ENCODE data around the gene TTYH1.

The TTYH1 gene

GRCh38 chr19:54457773-54458647, 42.7 kb downstream of the TTYH1 start:
- no peak overlapping the region for H3K4me3 ChIP-seq (replicated peaks; ENCODE audit: low read depth, low read length)
- H3K36me3 ChIP-seq (ENCODE audit: control insufficient read depth, insufficient read depth, low read length), result peaks cover 77% of the 10 kb centered on the region
- no peak for TF ChIP-seq CTCF (IDR thresholded peaks at IDR 0.05; ENCODE audit: insufficient read depth, low read length, poor library complexity, severe bottlenecking)
- H3K27me3 ChIP-seq (replicated peaks; ENCODE audit: control insufficient read depth, insufficient read depth, low read length), result no peaks in the 10 kb centered on the region
- no peak for DNase-seq (ENCODE audit: extremely low read depth, insufficient read length)

- peaks cover 70% of the 10 kb centered on the region for H3K36me3 ChIP-seq (ENCODE audit: control insufficient read depth, insufficient read depth, low read length)
- TF ChIP-seq CTCF (IDR thresholded peaks at IDR 0.05; ENCODE audit: insufficient read depth, low read length, poor library complexity, severe bottlenecking), result no peak
- DNase-seq (ENCODE audit: extremely low read depth, insufficient read length), result no peak
- H3K4me3 ChIP-seq (replicated peaks; ENCODE audit: low read depth, low read length), result no peak overlapping the region
- no peaks in the 10 kb centered on the region for H3K27me3 ChIP-seq (replicated peaks; ENCODE audit: control insufficient read depth, insufficient read depth, low read length)
Observed at GRCh38 chr19:54458648-54459281, 43.5 kb downstream of the TTYH1 start.

- H3K27me3 ChIP-seq (replicated peaks; ENCODE audit: control insufficient read depth, insufficient read depth, low read length), result no peaks in the 10 kb centered on the region
- no peak for TF ChIP-seq CTCF (IDR thresholded peaks at IDR 0.05; ENCODE audit: insufficient read depth, low read length, poor library complexity, severe bottlenecking)
- H3K36me3 ChIP-seq (ENCODE audit: control insufficient read depth, insufficient read depth, low read length), result peaks cover 62% of the 10 kb centered on the region
- no peak overlapping the region for H3K4me3 ChIP-seq (replicated peaks; ENCODE audit: low read depth, low read length)
- no peak for DNase-seq (ENCODE audit: extremely low read depth, insufficient read length)
Observed at GRCh38 chr19:54459282-54460229, 44.3 kb downstream of the TTYH1 start.

GRCh38 chr19:54460230-54461005, 45.2 kb downstream of the TTYH1 start:
- no peaks in the 10 kb centered on the region for H3K27me3 ChIP-seq (replicated peaks; ENCODE audit: control insufficient read depth, insufficient read depth, low read length)
- H3K36me3 ChIP-seq (ENCODE audit: control insufficient read depth, insufficient read depth, low read length), result peaks cover 54% of the 10 kb centered on the region
- TF ChIP-seq CTCF (IDR thresholded peaks at IDR 0.05; ENCODE audit: insufficient read depth, low read length, poor library complexity, severe bottlenecking), result no peak
- H3K4me3 ChIP-seq (replicated peaks; ENCODE audit: low read depth, low read length), result no peak overlapping the region
- DNase-seq (ENCODE audit: extremely low read depth, insufficient read length), result no peak

GRCh38 chr19:54461210-54461609, 45.9 kb downstream of the TTYH1 start:
- no peak for TF ChIP-seq CTCF (IDR thresholded peaks at IDR 0.05; ENCODE audit: insufficient read depth, low read length, poor library complexity, severe bottlenecking)
- Histone ChIP-seq H3K36me3 (ENCODE audit: control insufficient read depth, insufficient read depth, low read length) (peaks cover 46% of the 10 kb centered on the region), H3K27me3 (replicated peaks; ENCODE audit: control insufficient read depth, insufficient read depth, low read length) (no peaks in the 10 kb centered on the region), H3K4me3 (replicated peaks; ENCODE audit: low read depth, low read length) (no peak overlapping the region)
- DNase-seq (ENCODE audit: extremely low read depth, insufficient read length), result no peak
